Measurements from ENCODE around the gene YEATS2. TPM values are rescaled to one million over a fixed set of nuclear protein-coding genes. Genes with fewer than 3 reads are reported as not detected.

The YEATS2 gene
- total RNA-seq, 3 donors from 2014 or later (not counting 1 experiment from before 2014, with no cell fraction given): 23.1 to 25.8 (median 25.2) TPM

DNA sequence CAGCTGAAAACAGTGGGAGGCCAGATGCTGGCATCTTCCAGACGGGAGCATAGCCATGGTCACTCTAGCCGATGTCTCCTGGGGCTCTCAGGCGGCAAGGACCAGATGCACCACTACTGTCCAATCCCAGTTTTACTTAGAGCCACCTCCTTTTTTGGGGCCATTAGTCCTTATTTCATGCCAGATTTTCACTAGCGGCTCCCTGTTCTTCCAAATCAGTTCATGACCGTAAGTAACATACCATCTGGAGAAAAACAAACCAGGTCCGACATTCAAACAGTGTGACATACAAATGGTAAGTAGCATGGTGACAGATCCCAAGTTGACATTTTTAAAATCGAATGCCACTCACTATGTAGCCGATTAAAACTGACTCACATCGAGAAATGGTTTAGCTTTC is 131.9 kb downstream of the YEATS2 start:
- Mint-ChIP-seq H3K4me3 (no peak overlapping the region), H3K27ac (no peak overlapping the region), H3K27me3 (ENCODE audit: low read depth in 2 of 2) (no peaks in the 10 kb centered on the region), H3K36me3 (no peaks in the 10 kb centered on the region), H3K9me3 (no peaks in the 10 kb centered on the region), H3K4me1 (peaks cover 3% of the 10 kb centered on the region in 2 donors)
- Histone ChIP-seq H3K27ac (ENCODE audit: low read length) (no peak overlapping the region), H3K4me3 (ENCODE audit: low read length) (no peak overlapping the region), H3K4me1 (ENCODE audit: control insufficient read depth, insufficient read depth, low read length) (peaks cover 6% of the 10 kb centered on the region), H3K27me3 (ENCODE audit: control insufficient read depth, insufficient read depth, low read length) (no peaks in the 10 kb centered on the region), H3K9me3 (ENCODE audit: control insufficient read depth, insufficient read depth, low read length) (no peaks in the 10 kb centered on the region), H3K36me3 (ENCODE audit: control insufficient read depth, insufficient read depth, low read length) (peaks cover 32% of the 10 kb centered on the region)
- DNase-seq: no peak
- WGBS (ENCODE audit: insufficient coverage): over 99% methylated on average over 8 of the region's 9 CpGs
- TF ChIP-seq, protein P1, sequence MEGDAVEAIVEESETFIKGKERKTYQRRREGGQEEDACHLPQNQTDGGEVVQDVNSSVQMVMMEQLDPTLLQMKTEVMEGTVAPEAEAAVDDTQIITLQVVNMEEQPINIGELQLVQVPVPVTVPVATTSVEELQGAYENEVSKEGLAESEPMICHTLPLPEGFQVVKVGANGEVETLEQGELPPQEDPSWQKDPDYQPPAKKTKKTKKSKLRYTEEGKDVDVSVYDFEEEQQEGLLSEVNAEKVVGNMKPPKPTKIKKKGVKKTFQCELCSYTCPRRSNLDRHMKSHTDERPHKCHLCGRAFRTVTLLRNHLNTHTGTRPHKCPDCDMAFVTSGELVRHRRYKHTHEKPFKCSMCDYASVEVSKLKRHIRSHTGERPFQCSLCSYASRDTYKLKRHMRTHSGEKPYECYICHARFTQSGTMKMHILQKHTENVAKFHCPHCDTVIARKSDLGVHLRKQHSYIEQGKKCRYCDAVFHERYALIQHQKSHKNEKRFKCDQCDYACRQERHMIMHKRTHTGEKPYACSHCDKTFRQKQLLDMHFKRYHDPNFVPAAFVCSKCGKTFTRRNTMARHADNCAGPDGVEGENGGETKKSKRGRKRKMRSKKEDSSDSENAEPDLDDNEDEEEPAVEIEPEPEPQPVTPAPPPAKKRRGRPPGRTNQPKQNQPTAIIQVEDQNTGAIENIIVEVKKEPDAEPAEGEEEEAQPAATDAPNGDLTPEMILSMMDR (IDR thresholded peaks at IDR 0.05): no peak
- intact Hi-C loops (cut with micrococcal nuclease): no loop called here
- no peak for ATAC-seq

DNA sequence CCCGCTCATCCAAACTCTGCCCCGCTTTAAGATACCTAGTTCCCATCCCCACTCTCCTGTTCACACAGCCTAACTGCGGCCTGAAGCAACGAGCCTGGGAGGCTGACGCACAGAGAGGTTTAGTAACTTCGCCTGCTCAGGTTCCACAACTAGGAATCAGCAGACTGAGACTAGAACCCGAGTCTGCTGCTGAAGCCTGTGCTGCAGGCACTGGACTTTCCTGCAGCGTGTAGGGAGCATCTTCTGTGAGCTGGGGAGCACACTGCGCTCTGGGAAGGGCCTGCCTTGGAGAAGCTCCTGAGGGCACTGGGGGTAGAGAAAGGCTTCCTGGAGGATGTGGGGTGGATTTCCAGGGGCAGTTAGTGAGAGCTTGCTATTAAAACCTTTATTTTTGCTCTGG is 132.6 kb downstream of the YEATS2 start:
- no peak overlapping the region for H3K4me3 Mint-ChIP-seq
- Histone ChIP-seq H3K27ac (ENCODE audit: low read length) (no peak overlapping the region), H3K4me3 (ENCODE audit: low read length) (no peak overlapping the region), H3K27me3 (ENCODE audit: control insufficient read depth, insufficient read depth, low read length) (no peaks in the 10 kb centered on the region), H3K4me1 (ENCODE audit: control insufficient read depth, insufficient read depth, low read length) (peaks cover 3% of the 10 kb centered on the region), H3K9me3 (ENCODE audit: control insufficient read depth, insufficient read depth, low read length) (no peaks in the 10 kb centered on the region), H3K36me3 (ENCODE audit: control insufficient read depth, insufficient read depth, low read length) (peaks cover 32% of the 10 kb centered on the region)
- TF ChIP-seq, protein P1 (IDR thresholded peaks at IDR 0.05): no peak
- no peaks in the 10 kb centered on the region for H3K36me3 Mint-ChIP-seq
- H3K27ac Mint-ChIP-seq: no peak overlapping the region
- intact Hi-C loops (cut with micrococcal nuclease): no loop called here
- whole genome bisulfite sequencing (ENCODE audit: insufficient coverage): 98% methylated on average over 9 of the region's 9 CpGs
- DNase-seq: no peak
- no peaks in the 10 kb centered on the region for H3K4me1 Mint-ChIP-seq
- ATAC-seq: no peak
- no peaks in the 10 kb centered on the region for H3K9me3 Mint-ChIP-seq
- no peaks in the 10 kb centered on the region for H3K27me3 Mint-ChIP-seq (ENCODE audit: low read depth in 2 of 2)

DNA sequence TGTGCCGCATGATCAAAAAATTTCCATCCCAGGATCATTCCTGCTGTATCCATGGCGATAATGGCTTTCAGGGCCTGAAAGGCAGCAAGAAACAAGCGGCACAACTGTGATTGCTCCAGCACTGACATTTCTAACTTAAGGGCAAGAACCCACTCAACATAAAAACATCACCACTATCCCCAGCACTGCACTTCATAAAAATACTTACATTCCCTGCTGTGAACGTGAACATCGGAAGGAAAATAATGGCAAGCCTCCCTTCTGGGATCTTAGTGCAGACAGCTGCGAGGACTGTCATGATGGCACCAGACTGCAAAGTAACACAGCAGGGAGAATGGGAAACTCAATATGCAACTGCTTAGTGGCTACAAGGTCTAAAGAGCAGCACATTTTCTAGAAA is 135.9 kb downstream of the YEATS2 start:
- Histone ChIP-seq H3K4me1 (ENCODE audit: control insufficient read depth, insufficient read depth, low read length) (no peaks in the 10 kb centered on the region), H3K9me3 (ENCODE audit: control insufficient read depth, insufficient read depth, low read length) (no peaks in the 10 kb centered on the region), H3K27ac (ENCODE audit: low read length) (no peak overlapping the region), H3K36me3 (ENCODE audit: control insufficient read depth, insufficient read depth, low read length) (peaks cover 34% of the 10 kb centered on the region), H3K4me3 (ENCODE audit: low read length) (no peak overlapping the region), H3K27me3 (ENCODE audit: control insufficient read depth, insufficient read depth, low read length) (no peaks in the 10 kb centered on the region)
- Mint-ChIP-seq H3K9me3 (no peaks in the 10 kb centered on the region), H3K27ac (no peak overlapping the region), H3K4me3 (no peak overlapping the region), H3K36me3 (no peaks in the 10 kb centered on the region), H3K27me3 (ENCODE audit: low read depth in 2 of 2) (no peaks in the 10 kb centered on the region), H3K4me1 (no peaks in the 10 kb centered on the region)
- DNase-seq: no peak
- WGBS (ENCODE audit: insufficient coverage): 98% methylated on average over 6 of the region's 6 CpGs
- ATAC-seq: no peak
- TF ChIP-seq, protein P1 (IDR thresholded peaks at IDR 0.05): no peak
- intact Hi-C loops (cut with micrococcal nuclease): no loop called here

DNA sequence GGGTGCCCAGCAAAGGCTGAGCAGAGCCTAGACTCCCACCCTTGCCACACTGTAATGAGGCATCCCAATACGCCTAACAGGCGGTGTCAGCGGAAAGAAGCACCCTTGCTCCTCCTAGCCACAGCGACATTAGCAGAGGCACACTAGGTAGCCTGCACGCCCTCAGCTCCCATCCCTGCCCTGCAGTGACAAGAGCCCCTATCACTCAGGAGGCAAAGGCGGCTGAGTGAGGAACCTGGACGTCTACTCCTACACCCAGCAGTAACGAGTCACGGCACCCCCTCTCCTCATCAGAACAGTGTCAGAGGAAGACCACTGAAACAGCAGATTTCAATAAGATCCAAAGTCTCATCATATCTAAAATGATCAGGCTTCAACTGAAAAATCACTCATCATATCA is 139.8 kb downstream of the YEATS2 start:
- intact Hi-C loops (cut with micrococcal nuclease): no loop called here

More for the DNA sequence above, 139.8 kb downstream of the YEATS2 start:
- H3K4me3 Mint-ChIP-seq: no peak overlapping the region
- Histone ChIP-seq H3K9me3 (ENCODE audit: control insufficient read depth, insufficient read depth, low read length) (no peaks in the 10 kb centered on the region), H3K27me3 (ENCODE audit: control insufficient read depth, insufficient read depth, low read length) (no peaks in the 10 kb centered on the region), H3K36me3 (ENCODE audit: control insufficient read depth, insufficient read depth, low read length) (peaks cover 54% of the 10 kb centered on the region), H3K4me1 (ENCODE audit: control insufficient read depth, insufficient read depth, low read length) (no peaks in the 10 kb centered on the region), H3K27ac (ENCODE audit: low read length) (no peak overlapping the region), H3K4me3 (ENCODE audit: low read length) (no peak overlapping the region)
- no peak for DNase-seq
- H3K9me3 Mint-ChIP-seq: no peaks in the 10 kb centered on the region
- H3K27ac Mint-ChIP-seq: no peak overlapping the region
- TF ChIP-seq, protein P1 (IDR thresholded peaks at IDR 0.05): no peak
- 95% methylated on average over 9 of the region's 9 CpGs for WGBS (ENCODE audit: insufficient coverage)
- peaks cover 13% of the 10 kb centered on the region for H3K36me3 Mint-ChIP-seq
- ATAC-seq: no peak
- no peaks in the 10 kb centered on the region for H3K27me3 Mint-ChIP-seq (ENCODE audit: low read depth in 2 of 2)
- no peaks in the 10 kb centered on the region for H3K4me1 Mint-ChIP-seq
